GM18517 (cell line): ENCODE measurements around the gene NIP7.
A peak's percentile ranks its signal among the peaks of the same experiment; 100 is the strongest.

Experiments
- ATAC-seq: cut with Tn5 transposase; IDR thresholded peaks from one replicate; pipeline ENCODE4 v1.9.1; 2021; ENCODE audit warnings: mild to moderate bottlenecking, moderate library complexity; ENCODE audit not compliant: unreplicated experiment

Gene NIP7

DNA sequence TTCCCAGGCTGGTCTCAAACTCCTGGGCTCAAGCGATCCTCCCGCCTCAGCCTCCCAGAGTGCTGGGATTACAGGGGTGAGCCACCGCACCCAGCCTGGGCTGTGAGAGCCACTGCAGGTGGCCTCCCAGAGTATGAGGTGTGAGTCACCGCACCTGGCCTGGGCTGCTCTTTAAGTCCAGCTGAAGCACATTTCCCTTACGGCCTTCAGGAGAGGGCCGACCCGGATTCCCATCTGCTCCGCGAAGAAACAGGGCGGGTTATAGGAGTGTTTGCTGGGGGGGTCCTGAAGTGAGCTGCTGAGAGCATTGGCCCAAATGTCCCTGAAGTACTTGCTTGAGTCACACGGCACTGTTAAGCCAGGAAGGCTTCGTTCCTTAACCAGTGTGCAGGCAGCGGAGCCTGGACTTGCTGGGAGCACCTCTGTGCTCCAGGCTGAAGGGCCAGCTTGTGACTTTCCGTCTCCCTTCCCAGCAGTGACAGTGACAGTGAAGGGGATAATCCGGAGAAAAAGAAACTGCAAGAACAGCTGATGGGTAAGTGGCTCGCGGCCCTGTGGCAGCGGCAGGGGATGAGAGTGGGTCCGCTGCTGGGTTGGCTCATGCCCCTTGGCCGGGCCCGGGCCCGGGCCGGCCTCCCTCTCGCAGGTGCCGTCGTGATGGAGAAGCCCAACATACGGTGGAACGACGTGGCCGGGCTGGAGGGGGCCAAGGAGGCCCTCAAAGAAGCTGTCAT, 21.2 kb upstream of the NIP7 start:
- no peak for ATAC-seq

DNA sequence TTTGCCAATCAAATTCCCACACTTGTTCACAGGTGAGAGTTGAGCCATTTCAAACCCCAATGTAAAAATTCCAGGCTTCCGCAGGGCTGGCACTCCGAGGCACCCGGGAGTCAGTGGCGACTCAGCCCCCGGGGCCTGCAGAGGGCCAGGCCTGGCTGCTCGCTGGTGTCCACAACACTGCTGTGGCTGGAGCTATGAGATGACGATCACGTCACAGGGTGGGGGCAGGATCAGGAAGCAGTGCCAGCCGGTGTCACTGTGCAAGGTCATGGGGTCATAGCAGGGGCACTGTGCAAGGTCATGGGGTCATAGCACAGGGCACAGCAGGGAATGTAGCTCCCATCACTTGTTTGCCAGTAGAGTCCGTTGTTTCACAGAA, 20.7 kb upstream of the NIP7 start:
- no peak for ATAC-seq

DNA sequence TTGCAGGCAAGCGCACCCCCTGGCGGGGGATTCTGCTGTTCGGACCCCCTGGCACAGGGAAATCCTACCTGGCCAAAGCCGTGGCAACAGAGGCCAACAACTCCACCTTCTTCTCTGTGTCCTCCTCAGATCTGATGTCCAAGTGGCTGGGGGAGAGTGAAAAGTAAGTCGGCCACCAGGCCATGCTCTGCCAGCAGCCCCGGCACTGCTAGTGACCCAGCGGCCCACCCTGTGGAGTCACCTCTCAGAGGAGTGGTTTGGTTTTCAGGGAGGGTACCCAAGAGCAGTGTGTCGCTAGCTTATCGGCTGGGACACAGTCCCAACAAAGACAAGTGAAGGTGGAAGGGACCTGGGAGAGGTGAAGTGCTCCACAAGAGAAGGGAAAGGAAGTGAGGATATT, 20.2 kb upstream of the NIP7 start:
- ATAC-seq: no peak

DNA sequence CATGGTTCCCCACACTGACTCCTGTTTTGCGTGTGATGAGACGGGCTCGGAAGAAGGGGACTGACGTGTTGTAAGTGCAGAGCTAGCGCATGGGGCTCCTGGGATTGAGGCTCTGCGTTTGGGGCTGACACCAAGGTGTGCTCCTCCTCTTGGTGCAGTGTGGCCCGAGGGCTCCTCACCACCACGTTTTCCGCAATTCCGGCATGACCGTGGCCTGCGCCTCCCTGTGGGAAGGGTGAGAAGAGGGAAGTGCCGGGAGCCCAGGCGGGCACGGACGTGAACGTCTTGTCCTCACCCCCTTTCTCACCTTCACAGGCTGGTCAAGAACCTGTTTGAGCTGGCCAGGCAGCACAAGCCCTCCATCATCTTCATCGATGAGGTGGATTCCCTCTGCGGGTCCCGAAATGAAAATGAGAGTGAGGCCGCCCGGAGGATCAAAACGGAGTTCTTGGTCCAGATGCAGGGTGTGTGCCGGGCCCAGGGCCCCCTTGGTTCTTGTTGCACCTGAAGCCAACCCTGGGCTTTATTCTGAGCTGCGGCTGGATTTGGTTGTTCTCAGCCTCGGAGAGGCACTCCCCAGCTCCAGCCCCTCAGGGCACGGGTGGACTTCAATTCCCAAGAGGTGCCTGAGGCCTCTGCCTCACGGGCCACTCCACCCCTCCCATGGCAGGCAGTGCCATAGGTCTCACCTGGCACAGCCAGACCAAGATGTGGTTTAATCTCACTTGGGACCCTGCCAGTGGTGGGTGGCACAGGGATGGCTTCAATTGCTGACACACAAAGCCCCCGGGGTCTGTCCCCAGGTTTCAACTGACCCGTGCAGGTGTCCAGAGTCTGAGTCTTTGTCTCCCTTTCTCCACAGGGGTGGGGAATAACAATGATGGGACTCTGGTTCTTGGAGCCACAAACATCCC, 19.5 kb upstream of the NIP7 start:
- no peak for ATAC-seq

DNA sequence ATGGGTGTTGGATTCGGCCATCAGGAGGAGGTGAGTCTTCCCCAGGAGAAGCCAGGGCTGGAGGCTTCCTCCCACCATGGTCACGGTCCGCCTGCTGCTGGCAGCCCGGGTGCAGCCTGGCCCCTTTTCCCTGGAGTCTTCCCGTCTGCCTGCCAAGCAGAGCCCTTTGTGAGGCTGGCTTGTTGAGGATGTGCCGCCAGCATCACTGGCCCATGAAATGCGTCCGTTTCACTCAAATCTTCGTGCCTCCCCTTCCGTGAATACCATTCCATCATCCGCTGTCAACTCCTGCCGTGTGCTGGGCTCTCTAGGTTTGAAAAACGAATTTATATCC, 18.9 kb upstream of the NIP7 start:
- no peak for ATAC-seq

- no peak for ATAC-seq
Observed at GRCh38 chr16:69321080-69321479, 18.5 kb upstream of the NIP7 start.

DNA sequence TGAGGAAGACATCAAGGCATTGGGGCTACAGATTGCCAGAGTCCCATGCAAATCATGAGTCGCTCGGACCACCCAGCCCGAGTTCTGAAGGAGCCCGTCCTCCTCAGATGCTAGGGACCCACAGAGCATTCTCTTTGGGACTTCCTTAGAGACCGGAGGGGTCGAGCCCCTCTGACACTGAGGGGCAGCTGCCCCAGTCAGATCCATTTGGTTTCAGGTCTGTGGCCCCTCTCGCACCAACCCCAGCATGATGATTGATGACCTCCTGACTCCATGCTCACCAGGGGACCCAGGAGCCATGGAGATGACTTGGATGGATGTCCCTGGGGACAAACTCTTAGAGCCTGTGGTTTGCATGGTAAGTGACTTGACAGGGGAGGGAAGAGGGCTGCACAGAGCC, 17.2 kb upstream of the NIP7 start:
- ATAC-seq: no peak

- ATAC-seq: no peak
Observed at GRCh38 chr16:69323415-69323814, 16.2 kb upstream of the NIP7 start.

GRCh38 chr16:69324013-69324531, 15.5 kb upstream of the NIP7 start:
- no peak for ATAC-seq

DNA sequence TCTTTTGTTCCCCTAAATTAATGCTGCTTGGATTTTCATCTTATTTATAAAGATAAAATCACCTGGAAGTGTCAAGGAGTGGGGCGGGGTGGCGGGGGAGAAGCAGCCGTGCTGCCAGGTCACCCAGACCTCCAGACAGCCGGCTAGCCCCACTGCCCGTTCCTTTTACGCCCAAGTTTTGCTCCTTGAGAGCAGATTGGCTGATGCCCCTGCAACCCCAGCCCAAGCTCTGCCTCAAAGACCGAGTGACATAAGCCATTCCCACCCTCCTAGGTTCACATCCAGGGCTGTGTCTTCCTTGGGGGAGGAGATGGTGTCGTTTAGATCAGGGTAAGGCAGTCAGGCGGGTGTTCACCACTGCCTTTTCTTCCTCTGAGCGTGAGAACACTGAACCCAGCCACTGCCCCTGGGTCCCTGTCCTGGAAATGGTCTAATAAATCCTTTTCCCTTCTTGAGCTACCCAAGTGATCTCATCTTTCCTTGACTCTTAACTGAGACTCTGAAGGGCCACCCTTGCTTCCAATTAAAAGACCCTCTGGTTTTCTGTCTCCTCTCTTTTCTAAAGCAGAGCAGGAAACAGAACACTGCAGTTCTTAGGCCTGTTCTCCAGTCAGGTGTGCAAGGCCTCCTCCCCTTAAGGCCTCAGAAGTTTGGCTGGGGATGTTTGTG, 14.9 kb upstream of the NIP7 start:
- ATAC-seq: no peak

DNA sequence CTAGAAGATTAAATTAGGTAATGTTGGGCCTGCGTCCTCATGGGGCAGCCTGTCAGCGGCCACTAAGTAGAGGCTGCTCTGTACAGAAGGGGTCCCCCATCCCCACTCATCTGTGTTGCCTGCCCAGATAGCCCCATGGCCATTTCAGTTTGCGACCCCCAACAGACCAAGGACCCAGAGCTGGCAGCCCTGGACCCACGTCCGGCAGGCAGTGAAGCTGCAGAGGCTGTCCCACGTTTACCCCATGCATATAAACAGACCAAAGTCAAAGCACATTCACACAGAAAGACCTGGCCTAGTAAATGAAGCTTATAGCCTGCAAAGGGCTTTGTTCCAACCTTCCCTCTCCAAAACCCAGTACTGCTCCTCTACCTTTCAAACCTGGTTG, 13.8 kb upstream of the NIP7 start:
- no peak for ATAC-seq

GRCh38 chr16:69326172-69326873, 13.2 kb upstream of the NIP7 start:
- ATAC-seq: no peak

DNA sequence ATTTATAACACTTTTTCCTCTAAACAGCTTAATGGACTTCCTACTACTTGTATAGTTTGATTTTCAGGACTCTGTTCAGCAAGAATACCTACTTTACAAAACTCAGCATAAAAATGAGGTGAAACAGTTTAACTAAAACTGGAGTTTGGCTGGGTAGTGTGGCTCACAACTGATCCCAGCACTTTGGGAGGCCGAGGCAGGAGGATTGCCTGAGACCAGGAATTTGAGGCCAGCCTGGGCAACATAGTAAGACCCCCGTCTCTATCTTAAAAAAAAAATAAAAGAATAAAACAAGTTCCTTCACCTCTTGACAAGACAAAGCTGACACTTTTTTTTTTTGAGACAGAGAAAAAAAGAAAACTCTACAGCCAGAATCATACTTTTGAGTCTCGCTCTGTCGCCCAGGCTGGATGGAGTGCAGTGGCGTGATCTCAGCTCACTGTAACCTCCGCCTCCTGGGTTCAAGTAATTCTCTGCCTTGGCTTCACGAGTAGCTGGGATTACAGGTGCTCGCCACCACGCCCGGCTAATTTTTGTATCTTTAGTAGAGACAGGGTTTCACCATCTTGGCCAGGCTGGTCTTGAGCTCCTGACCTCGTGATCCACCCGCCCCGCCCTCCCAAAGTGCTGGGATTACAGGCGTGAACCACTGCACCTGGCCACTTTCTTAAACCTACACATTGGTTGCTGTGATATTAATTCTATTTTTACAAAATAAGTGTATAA, 11.8 kb upstream of the NIP7 start:
- no peak for ATAC-seq

GRCh38 chr16:69328854-69329316, 10.7 kb upstream of the NIP7 start:
- ATAC-seq: no peak

DNA sequence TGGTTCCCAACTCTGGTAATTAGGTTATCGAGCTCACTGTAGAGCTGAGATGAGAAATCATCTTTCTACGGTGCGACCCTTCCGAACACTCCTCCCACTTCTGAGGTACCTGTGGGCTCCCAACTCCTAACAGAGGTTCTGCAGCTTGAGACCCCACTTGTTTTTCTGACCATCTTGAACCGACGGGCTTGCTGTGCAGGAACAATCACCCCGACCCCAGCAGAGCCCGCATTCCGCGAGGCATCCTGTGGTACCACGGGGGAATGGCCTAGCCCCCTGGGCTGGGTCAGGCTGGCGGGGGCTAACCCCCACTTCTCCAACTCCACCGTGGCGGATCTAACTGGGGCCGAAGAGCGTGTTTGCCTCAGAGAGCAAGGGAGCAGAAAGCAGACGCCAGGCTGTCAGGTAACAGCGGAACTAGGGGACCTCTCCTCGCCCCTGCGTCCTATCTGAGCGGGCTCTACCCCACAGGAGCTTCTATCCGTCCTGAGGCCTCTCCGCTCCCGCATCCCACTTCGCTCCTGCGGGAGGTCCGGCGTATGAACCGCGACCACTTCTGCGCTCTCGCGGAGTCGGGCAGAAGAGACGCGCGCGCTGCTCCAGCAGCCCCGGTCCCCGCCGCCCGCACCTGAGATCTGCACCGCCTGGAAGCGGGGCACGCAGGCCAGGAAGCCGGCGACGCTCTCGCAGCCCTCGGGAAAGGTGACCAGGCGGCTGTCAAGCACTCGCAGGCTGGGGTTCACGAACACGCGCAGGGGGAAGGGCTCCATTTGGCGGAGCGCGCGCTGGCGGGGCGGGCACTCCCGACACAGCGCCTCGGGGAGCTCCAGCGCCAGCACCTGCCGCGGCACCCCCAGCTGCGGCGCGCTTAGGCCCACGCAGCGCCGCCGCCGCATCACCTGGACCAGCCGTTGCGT, 9.9 kb upstream of the NIP7 start:
- no peak for ATAC-seq

DNA sequence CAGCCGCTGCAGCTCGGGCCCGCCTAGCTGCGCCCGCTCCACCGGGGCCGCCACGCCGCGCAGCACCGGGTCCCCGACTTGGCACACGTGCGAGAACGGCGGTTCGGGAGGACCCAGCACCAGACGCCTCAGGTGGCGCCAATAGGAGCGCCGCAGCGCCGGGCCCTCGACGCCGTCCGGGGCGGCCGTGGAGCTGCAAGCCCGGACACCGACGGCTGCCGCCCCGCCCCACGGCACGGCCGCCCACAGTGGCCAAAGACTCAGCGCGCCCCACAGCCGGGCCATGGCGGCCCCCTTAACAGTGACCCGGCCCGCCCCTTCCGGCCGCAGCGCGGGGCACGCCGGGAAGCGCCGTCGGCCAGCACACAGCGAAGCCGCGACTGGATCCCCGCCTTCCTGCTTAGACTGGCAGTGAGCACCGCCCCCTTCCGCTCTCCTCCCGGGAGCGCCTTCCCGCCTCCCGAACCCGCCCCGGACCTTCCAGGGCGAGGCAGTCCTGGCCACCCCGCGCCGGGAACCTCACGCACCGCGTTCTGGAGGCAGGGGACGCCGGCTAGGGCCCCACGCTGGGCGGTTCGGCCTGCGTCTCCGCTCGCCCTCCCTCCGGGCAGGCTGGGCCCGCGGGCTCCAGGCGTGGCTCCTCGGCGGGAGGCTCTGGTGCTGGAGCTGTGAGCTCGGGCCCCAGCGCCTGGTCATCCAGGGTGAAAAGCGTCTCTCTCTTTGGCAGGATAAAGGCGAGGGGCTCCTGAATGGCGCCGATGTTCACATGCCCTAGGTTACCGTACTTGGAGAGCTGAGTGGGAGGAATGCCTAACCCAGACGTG, 9.1 kb upstream of the NIP7 start, which contains the start of gene PDF:
Gene PDF, minus strand, starts transcription at position 303 of the 824 bp plus-strand sequence. Its CDS starts 18 bp downstream, at position 285.
- ATAC-seq: peak; percentile 88

DNA sequence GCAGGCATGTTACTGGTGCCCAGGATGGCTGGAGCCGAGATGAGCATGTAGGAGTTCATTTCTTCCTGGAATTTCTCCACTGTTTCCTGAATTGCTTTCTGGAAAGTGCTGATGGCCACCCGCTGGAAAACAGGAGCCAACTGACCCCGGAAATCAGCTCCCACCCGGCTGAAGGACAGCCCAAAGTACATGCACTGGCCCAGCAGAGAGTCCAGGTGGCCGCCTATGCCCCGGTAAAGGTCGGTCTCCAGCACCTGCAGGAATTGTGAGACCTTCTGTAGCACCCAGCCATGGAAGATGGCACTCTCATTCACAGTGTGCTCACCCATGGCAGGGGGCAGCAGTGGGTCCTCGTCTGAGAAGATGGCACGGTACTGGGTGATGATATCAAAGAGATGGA, 4.9 kb upstream of the NIP7 start:
- ATAC-seq: no peak
